Vagina (tissue), 2 donors: ENCODE measurements around the gene ZNF135. TPM values are rescaled to one million over a fixed set of nuclear protein-coding genes. Genes with fewer than 3 reads are reported as not detected.

Experiments
- DNase-seq, 2 donors: peaks; one replicate each; pipeline ENCODE4 v3.0.0-alpha.2; 2017; ENCODE audit errors: extremely low spot score in 2 of 2
- H3K27ac ChIP-seq: fragments of 200-600 bp; sonication (generic); one replicate; pipeline ENCODE4 v1.5.1; 2019
- H3K27me3 ChIP-seq: fragments of 200-600 bp; sonication (generic); one replicate; pipeline ENCODE4 v1.5.1; 2019
- H3K36me3 ChIP-seq, 2 donors: fragments of 200-600 bp; sonication (generic); one replicate each; pipeline ENCODE4 v1.5.1; 2017 to 2019
- H3K4me1 ChIP-seq: fragments of 200-600 bp; sonication (generic); one replicate; pipeline ENCODE4 v1.5.1; 2019
- H3K4me3 ChIP-seq, 2 donors: fragments of 200-600 bp; sonication (generic); 1 replicate in 1 of 2; 2 replicates in 1 of 2; pipeline ENCODE4 v1.5.1; 2016 to 2019
- H3K9me3 ChIP-seq: fragments of 200-600 bp; sonication (generic); one replicate; pipeline ENCODE4 v1.5.1; 2019
- CTCF ChIP-seq, 3 experiments: fragments of 450-650 bp in 2 of 3; fragments of 200-600 bp in 1 of 3; sonication (generic) in 1 of 3; IDR thresholded peaks; one replicate each; pipeline ENCODE4 v1.5.1; 2017 to 2019; ENCODE audit warnings: antibody characterized with exemption in 3 of 3, mild to moderate bottlenecking in 2 of 3, moderate library complexity in 2 of 3
- POLR2A ChIP-seq, 2 donors: fragments of 450-650 bp; IDR thresholded peaks; one replicate each; pipeline ENCODE4 v1.6.1; 2017; ENCODE audit warnings: antibody characterized with exemption in 2 of 2, mild to moderate bottlenecking in 2 of 2, moderate library complexity in 2 of 2
- POLR2AphosphoS5 ChIP-seq, 2 donors: sonication (generic); formaldehyde crosslinking; IDR thresholded peaks; one replicate each; pipeline ENCODE4 v1.9.0; 2017; ENCODE audit warnings: antibody characterized with exemption in 2 of 2, mild to moderate bottlenecking in 2 of 2, low read depth in 1 of 2; ENCODE audit not compliant: insufficient read depth in 1 of 2
- intact Hi-C: fragments of 100-400 bp; cut with DNase I; formaldehyde crosslinking; loops from one replicate; pipeline ENCODE4 v1.15.1; 2023
- total RNA-seq: library from RNA; depleted of rRNA; stranded (reverse); fragments of >200 nt; gene quantifications from one replicate; pipeline ENCODE4 v1.2.3, GENCODE V29; 2016

The ZNF135 gene
- total RNA-seq, 1 donor from 2014 or later, result 5.4 TPM

DNA sequence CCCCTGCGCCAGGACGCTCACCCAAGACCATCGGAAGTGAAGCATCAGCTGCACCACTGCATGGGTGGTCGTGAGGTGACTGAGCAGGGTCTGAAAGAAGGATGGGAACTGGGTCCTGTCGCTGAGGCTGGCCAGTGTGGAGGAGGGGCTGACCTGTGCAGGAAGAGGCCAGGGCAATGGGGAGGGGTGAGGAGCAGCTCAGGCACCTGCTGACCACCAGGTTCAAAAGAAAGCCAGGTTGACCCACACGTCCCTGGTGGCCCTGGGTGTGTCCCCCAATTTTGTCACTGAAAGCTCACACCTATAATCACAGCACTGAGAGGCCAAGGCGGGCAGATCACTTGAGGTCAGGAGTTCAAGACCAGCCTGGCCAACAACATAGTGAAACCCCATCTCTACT, 39.0 kb upstream of the ZNF135 start:
- H3K27ac ChIP-seq, result no peak overlapping the region
- no peaks in the 10 kb centered on the region for H3K9me3 ChIP-seq
- no peak overlapping the region for H3K4me3 ChIP-seq
- H3K27me3 ChIP-seq, result no peaks in the 10 kb centered on the region
- intact Hi-C loops, result loop anchor here (5.0 kb wide), 1 partner anchor 137 kb away; no protein-coding TSS in a partner anchor
- no peak for TF ChIP-seq POLR2AphosphoS5 (IDR thresholded peaks at IDR 0.05; ENCODE audit: insufficient read depth in 1 of 2, low read depth in 1 of 2)
- TF ChIP-seq CTCF (IDR thresholded peaks at IDR 0.05), result no peak
- TF ChIP-seq POLR2A (IDR thresholded peaks at IDR 0.05), result no peak
- DNase-seq, result no peak
- no peaks in the 10 kb centered on the region for H3K36me3 ChIP-seq
- no peaks in the 10 kb centered on the region for H3K4me1 ChIP-seq

DNA sequence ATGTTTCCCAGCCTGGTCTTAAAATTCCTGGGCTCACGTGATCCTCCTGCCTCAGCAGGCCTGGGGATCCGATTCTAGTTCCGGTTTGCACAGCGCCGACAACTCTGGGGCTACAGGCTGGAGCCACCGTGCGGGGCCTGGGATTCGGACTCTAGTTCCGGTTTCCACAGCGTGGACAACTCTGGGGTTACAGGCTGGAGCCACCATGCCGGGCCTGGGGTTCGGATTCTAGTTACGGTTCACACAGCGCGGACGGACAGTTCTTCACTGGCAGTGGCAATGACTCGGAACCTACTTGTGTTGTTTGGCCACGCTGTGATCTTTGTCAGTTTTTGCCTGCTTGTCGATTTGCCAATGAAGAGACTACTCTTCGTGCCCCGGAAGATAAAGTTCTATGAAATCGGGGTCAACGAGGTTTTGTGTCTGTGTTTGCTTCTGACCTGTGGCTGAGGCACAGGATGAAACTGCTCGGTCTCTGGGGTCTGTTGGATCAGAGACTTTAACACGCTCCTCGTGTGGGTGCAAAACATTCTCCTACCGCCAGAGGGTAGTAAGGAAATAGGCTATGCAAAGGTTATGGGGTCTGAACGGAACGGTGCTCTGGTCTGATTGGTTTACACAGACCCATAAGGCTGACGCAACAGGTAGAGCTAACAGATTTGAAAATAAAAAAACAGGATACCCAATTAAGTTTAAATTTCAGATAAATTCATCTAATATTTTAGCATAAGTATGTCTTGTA, 37.4 kb upstream of the ZNF135 start:
- Histone ChIP-seq H3K4me1 (no peaks in the 10 kb centered on the region), H3K36me3 (no peaks in the 10 kb centered on the region), H3K4me3 (no peak overlapping the region), H3K27ac (no peak overlapping the region), H3K9me3 (no peaks in the 10 kb centered on the region), H3K27me3 (no peaks in the 10 kb centered on the region)
- peak; percentile 30 to 71 (median 58) for TF ChIP-seq CTCF (IDR thresholded peaks at IDR 0.05)
- TF ChIP-seq POLR2A (IDR thresholded peaks at IDR 0.05), result no peak
- TF ChIP-seq POLR2AphosphoS5 (IDR thresholded peaks at IDR 0.05; ENCODE audit: insufficient read depth in 1 of 2, low read depth in 1 of 2), result peak in 1 of 2 donors; percentile 23
- intact Hi-C loops, result loop anchor here (5.0 kb wide), 1 partner anchor 136 kb away; no protein-coding TSS in a partner anchor
- DNase-seq, result no peak

DNA sequence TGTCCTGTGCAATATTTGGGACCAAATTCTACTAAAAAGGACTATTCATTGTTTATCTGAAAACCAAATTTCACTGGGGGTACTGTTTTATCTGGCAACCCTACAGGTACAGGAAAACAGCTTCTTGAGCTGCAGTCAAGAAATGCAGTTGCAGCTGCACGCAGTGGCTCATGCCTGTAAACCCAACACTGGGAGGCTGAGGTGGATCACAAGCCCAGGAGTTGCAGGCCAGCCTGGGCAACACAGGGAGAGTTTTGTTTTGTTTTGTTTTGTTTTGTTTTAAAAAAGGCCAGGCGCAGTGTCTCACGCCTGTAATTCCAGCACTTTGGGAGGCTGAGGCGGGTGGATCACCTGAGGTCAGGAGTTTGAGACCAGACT, 36.8 kb upstream of the ZNF135 start:
- DNase-seq, result no peak
- Histone ChIP-seq H3K4me1 (no peaks in the 10 kb centered on the region), H3K27me3 (no peaks in the 10 kb centered on the region), H3K27ac (no peak overlapping the region), H3K4me3 (no peak overlapping the region), H3K36me3 (no peaks in the 10 kb centered on the region), H3K9me3 (no peaks in the 10 kb centered on the region)
- TF ChIP-seq POLR2A (IDR thresholded peaks at IDR 0.05) (no peak), POLR2AphosphoS5 (IDR thresholded peaks at IDR 0.05; ENCODE audit: insufficient read depth in 1 of 2, low read depth in 1 of 2) (no peak), CTCF (IDR thresholded peaks at IDR 0.05) (no peak)
- intact Hi-C loops, result loop anchor here (5.0 kb wide), 1 partner anchor 135 kb away; no protein-coding TSS in a partner anchor

- intact Hi-C loops, result loop anchor here (5.0 kb wide), 1 partner anchor 133 kb away; no protein-coding TSS in a partner anchor
- DNase-seq, result no peak
- no peaks in the 10 kb centered on the region for H3K36me3 ChIP-seq
- H3K27ac ChIP-seq, result no peak overlapping the region
- H3K9me3 ChIP-seq, result no peaks in the 10 kb centered on the region
- TF ChIP-seq CTCF (IDR thresholded peaks at IDR 0.05) (no peak), POLR2A (IDR thresholded peaks at IDR 0.05) (no peak), POLR2AphosphoS5 (IDR thresholded peaks at IDR 0.05; ENCODE audit: insufficient read depth in 1 of 2, low read depth in 1 of 2) (no peak)
- H3K4me1 ChIP-seq, result no peaks in the 10 kb centered on the region
- no peak overlapping the region for H3K4me3 ChIP-seq
- H3K27me3 ChIP-seq, result no peaks in the 10 kb centered on the region
These were observed 34.4 kb upstream of the ZNF135 start for GRCh38 chr19:58024661-58025060.
